ENCODE results near the gene GSN.
"Not testable (repeated sequence)": the region's sequence is repeated elsewhere in the genome, so short reads cannot be mapped to it uniquely, and the experiment has no call there.

The GSN gene

DNA sequence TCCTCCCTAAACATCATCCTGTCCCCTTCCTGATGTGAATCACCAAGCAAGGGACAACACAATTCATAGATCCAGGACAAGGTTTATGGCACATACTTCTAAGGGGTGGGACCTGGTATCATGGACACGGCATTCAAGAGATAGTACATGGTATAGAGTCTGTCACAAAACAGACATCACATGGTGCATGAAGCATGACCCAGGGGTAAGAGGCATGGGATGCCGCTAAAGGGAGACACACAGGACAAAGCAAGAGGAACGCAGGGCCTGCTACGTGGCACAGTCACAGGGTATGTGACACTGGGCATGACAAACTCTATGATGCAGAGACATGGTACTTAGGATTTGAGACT is 20.7 kb downstream of the GSN start:
- DNase-seq (ENCODE audit: low read depth) = no peak

DNA sequence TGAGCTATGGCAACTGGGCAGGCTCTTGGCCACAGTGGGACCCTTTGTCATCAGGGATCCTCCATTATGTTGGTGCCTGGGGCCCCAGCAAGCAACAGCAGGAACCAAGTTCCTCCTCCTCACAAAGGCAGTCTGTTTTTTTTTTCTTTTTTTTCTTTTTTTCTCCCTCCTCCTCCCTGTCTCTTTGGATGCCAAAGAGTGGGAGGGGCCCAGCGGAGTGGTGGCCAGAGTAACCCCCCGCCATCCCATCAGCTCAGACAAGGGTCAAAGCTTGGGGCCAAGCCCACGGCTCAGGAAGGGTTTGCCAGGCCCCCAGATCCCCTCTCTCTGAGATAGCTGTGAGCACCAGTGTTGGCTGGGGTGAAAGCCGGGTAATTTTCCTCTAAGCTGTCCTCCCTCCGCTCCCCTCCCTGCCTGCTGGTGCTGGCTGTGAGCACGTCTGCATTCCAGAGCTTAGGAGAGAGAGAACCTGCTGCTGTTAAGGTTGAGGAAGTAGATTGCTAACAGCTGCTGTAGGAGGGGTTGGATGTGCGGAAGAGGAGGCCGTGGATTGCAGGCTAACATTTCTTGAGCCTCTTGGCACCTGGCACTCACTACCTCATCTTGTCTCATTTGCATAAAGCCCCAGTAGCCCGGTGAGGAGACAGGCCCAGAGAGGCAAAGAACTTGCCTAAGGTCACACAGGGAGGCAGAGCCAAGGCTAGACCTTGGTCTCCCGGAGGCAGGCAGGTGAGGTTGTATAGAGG is 21.2 kb downstream of the GSN start:
- DNase-seq (ENCODE audit: low read depth) = no peak

DNA sequence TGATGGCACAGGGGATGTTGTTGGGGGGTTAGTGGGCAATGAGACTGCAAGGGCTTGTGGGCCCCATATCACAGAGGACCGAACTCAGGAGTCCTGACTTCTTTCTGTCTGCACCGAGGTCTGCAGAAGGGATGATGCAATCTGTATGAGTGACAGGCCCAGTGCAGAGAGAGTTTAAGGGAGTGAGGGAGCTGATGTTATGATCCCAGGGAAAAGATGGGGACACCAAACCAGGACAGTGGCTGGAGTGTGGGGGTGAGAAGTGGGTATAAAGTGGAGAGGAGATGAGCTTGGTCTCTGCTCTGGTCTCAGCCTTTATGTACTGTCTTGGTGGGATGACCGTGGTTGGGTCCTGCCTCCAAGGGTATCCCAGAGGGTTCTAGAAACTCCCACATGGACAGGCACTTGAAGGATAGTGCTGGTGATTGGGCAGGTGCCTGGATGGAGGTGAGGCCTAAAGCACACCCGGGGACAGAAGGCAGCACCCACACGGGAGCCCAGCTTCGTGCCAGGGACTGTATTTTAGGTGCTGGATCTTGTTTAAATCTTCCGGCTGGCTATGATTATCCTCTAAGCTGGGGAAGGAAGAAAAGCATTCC is 21.9 kb downstream of the GSN start:
- no peak for DNase-seq (ENCODE audit: low read depth)

DNA sequence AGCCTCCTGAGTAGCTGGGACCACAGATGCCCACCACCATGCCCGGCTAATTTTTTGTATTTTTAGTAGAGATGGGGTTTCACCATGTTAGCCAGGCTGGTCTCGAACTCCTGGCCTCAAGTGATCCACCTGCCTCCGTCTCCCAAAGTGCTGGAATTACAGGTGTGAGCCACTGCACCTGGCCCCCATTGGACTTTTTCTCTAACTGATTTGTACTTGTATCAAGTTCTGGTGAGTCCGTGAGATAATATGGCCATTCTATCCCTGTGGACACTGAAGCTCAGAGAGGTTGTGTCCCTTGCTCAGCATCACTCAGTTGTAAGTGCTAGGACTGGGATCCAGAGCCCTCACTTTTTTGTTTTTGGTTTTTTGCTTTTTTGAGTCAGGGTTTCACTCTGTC is 23.6 kb downstream of the GSN start:
- DNase-seq (ENCODE audit: low read depth) = not testable (repeated sequence)

DNA sequence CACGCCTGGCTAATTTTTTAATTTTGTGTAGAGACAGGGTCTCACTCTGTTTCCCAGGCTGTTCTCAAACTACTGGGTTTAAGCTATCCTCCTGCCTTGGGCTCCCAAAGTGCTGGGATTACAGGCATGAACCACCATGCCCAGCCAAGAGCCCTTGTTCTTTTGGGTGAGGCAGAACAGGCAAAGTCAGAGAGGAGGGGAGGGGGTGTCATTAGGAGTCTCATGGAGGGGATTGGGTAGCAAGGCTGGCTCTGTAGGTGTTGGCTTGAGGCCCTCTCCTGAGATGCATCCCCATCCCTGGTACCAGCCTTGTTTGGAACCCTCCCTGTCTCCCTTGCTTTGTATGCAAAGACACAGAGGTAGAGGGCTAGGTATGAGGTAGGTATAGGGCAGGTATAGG is 24.1 kb downstream of the GSN start:
- no peak for DNase-seq (ENCODE audit: low read depth)

DNA sequence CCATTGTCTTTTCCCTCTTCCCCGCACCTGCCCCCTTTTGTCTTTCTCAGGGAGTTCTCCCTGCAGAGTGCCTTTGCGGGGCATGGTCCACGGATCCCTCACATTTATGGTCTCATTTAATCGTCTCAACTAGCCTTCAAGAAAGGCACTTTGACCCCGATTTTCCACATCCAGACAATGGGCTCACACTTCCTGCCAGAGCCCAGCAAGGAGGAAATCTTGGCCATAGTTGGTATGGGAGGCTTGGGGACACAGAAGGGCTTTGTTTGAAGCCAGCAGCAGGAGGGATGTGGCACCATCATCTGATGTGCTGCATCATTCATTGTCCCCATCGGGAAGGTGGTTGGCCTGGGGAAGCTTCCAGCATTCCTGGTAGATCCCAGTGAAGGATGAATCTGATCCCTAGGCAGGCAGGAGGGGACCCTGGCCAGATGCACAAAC is 24.9 kb downstream of the GSN start:
- no peak for DNase-seq (ENCODE audit: low read depth)

DNA sequence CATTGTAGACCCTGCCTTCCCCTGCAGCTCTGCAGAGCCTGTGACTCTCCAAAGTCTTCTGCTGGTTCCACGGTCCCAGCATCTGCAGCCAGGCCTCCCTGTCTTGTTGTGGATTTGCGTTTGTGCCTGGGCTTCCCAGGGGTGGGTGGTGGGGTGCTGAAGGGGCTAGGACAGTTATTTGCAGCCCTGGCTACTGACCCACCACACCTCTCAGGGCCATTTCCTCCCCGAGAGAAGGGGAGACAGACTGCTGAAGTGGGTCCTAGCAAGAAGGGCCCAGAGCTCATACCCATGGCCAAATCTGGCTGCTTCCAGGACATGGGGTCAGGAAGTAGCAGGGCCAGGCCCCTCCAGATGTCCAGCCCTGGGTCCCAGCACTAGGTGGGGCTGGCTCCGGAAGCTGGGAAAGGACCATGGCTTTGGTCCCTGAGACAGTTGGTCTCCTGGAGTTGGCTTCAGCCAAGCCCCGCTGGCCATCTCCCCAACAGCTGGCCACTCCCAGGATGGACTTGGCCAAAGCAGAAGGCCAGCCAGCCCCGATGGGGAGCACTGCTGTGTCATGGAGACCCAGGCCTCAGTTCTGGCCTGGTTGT is 26.3 kb downstream of the GSN start:
- no peak for DNase-seq (ENCODE audit: low read depth)

DNA sequence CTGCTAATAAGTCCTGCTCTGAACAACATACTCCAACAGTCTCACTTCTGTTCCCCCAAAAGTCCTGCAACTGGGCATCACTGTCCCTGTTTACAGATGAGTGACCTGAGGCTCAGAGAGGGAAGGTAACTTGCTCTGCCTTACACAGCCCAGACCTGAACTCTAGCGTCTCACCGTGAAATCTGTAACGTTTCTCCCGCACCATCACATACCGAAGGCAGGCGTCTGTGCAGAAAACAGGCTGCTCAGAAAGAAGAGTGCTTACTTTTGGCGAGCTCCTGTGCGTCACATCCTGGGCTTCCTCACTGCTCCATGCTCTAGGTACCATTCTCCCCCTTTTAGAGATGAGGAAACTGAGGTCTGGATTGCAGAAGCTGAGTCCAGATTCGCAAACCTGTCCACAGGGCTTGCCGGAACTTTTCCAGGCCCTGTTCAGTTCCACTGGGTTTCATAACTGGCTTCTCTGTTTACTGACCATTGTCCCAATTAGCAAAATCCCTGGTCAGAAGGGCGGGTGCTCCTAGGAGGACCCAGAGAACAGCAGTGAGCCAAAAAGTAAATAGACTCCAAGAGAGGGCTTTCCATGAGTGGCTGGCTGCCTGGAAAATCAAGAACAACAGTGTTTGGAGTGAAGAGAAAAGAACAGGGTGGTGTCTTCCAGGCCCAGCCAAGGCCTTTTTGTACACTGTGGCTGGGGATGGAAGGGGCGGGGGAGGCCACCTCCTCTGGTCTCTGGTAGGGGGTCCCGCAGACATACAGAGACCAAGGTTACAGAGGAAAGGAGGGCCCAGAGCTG is 27.1 kb downstream of the GSN start:
- no peak for DNase-seq (ENCODE audit: low read depth)

DNA sequence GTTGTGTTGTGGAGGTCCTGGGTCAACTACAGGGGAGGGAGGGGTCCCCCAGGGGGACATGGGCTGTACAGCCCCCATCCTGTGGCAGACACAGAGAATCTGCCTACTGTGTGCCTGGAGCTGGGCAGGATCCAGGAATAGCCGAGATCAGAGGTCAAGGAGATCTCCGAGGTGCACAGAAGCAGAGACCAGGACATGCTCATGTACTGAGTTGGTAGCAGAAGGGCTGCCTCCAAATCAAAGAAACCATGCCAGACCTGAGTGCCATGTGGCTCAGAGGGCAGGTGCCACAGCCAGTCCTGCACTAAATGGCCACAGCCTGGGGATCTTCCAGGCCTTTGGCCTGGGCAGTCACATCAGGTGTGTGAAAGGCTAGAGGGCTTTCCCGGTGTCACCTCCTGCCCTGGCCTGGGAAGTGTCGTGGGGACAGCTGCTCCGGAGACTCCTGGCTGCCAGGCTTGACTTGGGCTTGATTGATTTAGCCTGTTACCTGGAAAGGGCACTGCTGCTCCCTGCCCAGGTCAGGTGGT is 27.8 kb downstream of the GSN start:
- DNase-seq (ENCODE audit: low read depth) = no peak

DNA sequence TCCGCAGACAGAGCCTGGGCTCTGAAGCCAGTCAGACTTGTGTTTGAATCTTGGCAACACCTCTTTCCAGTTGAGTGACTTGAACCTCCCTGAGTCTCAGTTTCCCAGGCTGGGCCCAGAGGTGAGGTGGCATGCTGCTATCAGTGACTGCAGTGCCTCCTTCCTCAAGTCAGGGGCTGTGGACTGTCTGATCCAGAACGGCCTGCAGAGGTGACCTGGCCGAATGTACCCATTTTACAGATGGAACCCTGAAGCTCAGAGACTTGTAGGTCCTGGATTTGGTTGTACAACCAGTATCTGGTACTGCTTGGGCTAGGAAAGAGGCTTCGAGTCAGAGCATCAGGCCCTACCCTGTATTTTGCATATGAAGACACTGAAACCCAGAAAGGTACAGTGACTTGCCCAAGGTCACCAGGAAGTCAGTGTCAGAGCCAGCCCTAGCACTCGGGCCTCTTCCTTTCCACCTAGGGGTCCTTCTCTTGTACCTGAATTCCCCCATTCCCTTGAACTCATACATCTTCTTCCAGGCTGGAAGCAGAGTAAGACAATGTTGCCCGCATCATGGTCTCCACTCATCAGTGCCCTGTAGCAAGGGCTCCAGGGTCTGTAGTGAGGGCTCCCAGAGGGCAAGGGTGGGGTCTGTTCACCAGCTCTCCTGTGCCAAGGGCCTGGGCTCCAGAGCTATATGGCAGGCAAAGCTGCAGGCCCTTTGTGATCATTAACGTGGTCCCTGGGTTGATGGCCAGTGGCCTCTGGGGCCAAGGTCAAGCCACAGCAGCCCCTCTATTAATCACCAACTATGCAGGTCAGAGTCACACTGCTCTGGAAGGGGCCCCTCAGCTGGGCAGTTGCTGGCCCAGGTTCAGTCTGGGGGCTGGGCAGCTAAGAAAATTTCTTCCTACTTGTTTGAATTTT is 28.5 kb downstream of the GSN start:
- no peak for DNase-seq (ENCODE audit: low read depth)

DNA sequence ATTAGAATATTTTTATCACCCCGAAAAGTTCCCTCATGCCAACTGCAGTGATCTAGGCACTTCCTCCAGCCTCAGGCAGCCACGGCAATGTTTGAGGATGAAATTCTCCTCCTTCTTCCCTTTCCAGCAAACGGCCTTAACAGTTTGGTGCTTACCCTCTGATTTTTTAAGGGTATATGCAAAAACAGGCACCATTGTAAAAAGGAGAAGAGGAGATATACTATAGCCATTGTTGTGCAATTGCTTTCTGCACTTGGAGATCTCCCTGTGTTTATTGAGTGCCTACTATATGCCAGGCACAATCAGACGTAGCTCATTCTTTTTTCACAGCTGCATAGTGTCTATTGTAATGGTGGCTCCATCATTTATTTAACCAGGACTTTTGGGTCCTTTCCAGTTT is 29.4 kb downstream of the GSN start:
- no peak for DNase-seq (ENCODE audit: low read depth)

DNA sequence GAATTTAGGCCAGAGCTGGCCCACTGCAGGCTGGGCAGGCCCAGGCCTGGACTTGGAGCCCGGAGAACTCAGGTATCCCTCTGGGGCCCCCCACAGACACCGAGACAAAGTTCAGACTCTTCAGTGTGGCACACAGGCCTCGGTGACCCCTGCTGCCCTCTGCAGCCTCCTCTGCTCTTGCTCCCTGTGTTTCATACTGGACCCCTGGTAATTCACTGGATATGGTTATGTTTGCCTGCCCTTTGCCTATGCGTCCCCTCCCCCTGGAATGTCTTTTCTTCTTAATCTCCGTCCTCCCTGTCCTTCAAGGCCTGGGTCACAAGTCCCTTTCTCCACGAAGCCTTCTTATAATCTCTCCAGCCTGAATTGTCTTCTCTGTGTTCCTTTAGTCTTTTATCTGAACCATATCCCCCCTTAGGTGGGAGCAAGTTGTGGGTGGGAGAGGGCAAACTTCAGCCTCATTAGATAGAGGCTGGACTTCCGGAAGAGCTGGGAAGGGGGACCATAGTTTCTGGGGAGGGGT is 30.1 kb downstream of the GSN start:
- DNase-seq (ENCODE audit: low read depth) = no peak

DNA sequence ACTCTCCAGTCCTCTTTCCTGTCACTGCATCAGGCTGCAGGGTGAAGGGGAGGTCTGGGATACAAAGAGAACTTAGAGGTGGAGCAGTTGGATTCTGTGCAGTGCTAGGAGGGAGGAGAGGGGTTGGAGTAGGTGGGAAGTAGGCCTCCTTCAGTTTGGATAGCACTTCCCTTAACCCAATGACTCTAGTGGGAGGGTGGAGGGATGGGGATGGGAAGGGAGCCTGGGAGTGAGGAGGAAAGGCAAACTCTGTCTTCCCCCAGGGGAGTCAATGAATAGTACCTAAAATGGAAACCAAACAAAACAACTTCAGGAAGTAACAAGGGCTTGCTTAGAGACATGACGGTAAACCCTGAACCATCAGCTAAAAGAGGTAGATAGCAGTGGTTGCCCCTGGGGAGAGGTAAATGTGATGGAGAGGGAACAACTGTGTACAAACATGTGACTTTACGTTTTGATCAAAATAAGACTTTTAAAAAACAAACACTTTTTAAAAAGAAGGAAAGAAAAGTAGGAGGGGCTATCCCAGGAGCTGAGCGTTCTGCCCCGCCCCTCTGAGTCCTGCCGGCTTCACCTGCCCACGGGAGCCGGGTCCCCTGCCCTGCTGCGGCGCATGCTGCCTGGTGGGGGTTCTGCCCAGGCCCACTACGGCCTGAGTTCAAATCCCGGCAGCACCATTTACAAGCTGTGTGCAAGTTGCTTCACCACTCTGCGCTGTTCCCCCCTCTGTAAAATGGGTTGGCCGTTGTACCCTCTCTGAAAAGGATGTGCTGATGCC is 30.9 kb downstream of the GSN start:
- no peak for DNase-seq (ENCODE audit: low read depth)

DNA sequence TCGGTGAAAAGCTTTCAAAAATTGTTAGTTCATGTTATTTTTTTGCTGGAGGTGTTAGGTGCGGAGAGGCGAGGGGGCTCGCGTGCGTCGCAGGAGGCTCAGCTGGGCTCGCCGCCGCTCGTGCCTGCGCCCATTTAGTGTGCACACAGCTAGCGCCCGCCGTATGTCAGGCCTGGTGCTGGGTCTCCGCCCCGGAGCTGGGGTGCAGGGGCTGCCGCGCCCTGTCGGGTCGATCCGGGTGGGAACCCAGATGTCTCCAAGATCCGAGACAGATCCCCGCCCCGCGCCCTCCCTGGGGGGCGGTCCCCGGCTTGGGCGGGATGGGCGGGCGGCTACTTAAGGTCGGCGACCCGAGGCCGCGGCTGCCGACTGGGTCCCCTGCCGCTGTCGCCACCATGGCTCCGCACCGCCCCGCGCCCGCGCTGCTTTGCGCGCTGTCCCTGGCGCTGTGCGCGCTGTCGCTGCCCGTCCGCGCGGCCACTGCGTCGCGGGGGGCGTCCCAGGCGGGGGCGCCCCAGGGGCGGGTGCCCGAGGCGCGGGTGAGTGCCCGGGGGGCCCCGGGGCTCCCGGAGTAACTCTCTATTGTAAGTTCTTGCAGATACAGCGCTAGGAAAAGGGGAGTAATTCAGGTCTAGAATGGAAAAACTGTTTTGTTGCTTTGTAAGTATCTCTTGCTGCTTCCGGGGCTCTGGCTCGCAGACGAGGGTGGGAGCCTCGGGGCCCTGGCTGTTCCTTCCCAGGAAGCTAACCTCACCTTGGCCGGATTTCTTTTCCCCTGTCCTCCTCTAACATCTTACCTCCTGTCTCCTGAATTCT is 31.7 kb downstream of the GSN start:
- DNase-seq (ENCODE audit: low read depth) = no peak

DNA sequence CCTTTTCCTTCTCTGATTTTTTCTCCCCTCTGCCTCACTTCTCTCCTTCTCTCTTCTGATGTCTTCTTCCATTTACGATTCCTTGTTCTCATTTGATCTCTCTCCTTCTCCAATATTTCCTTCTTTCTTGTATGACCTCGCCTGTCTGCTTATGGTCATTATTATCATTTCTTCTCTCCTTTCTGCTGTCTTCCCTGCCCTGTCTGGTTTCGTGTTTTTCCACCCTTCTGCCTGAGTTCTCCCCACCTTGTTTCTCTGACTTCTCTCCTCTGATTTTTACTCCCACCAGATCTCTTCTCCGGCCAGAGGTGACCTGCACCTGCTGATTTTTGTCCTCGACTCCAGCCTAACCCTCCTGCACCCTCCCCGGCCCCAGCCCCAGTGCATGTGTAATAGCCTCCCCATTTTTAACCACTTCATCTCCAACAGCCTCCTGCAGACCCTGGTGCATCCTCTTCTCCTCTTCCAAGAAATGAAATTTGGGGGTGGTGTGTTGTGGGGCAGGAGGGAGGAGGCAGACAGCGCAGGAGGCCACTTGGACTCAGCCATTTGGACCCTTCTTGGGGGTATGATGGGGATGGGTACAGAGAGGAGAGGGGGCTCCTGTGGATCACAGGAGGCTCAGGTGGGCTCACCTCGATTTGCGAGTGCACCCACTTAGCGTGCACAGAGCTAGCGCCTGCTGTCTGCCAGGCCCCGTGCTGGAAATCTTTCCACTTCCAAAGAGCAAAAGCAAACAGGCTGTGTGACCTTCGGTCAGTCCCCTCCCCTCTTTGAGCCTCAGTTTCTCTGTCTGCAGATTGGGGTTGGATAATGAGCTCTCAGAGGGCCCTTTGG is 32.5 kb downstream of the GSN start:
- no peak for DNase-seq (ENCODE audit: low read depth)

DNA sequence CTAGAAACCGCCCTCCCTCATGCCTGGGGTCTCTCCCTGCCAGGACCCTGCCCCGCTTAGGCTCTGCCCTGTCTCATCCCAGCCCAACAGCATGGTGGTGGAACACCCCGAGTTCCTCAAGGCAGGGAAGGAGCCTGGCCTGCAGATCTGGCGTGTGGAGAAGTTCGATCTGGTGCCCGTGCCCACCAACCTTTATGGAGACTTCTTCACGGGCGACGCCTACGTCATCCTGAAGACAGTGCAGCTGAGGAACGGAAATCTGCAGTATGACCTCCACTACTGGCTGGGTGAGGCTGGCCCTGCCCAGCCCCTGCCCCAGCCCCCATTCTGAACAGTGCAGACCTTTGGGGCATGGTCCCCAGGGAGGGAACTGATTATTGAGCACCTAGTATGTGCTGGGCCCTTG is 33.9 kb downstream of the GSN start:
- DNase-seq (ENCODE audit: low read depth) = no peak

DNA sequence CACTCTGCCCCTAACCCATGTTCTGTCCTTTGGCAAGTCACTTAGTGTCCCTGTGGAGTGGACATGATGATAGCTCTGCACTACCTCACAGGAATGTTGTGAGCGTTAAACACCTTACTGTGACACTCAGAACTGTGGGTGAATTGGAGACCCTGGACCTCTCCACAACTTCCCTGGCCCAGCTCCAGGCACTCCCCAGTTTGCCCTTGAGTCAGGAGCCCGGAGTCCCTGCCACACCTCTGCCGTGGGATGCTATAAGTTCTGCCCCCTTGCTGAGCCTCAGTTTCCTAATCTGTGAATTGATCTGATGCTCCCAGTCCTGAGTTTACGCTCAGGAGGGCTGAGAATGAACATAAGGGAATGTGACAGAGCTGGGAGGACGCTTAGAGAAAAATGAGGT is 34.4 kb downstream of the GSN start:
- DNase-seq (ENCODE audit: low read depth) = no peak

DNA sequence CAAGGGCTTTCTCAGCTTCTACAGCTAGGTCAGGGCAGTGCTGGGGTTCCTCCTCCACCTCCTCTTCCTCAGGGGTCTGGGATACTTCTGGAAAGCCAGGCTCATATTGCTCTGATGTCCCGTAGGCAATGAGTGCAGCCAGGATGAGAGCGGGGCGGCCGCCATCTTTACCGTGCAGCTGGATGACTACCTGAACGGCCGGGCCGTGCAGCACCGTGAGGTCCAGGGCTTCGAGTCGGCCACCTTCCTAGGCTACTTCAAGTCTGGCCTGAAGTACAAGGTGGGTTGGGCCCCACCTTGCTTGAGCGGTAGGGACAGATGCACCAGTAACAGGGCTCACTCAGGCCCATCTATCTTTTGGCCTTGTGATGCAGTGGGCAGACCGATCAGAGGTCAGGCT is 34.8 kb downstream of the GSN start:
- no peak for DNase-seq (ENCODE audit: low read depth)

All from stimulated activated CD8-positive, alpha-beta memory T cell treated with anti-CD3 and anti-CD28 coated beads, Interleukin-12 subunit alpha, Interleukin-12 subunit beta, amount 100 ng/mL, for 1 hour (primary cell).